Superior temporal gyrus (tissue), 1 donor: ENCODE data around the gene LRP10.

Experiments used
- DNase-seq: peaks from one replicate; pipeline ENCODE4 v3.0.0-alpha.2; 2016; ENCODE audit errors: extremely low spot score

Gene LRP10

DNA sequence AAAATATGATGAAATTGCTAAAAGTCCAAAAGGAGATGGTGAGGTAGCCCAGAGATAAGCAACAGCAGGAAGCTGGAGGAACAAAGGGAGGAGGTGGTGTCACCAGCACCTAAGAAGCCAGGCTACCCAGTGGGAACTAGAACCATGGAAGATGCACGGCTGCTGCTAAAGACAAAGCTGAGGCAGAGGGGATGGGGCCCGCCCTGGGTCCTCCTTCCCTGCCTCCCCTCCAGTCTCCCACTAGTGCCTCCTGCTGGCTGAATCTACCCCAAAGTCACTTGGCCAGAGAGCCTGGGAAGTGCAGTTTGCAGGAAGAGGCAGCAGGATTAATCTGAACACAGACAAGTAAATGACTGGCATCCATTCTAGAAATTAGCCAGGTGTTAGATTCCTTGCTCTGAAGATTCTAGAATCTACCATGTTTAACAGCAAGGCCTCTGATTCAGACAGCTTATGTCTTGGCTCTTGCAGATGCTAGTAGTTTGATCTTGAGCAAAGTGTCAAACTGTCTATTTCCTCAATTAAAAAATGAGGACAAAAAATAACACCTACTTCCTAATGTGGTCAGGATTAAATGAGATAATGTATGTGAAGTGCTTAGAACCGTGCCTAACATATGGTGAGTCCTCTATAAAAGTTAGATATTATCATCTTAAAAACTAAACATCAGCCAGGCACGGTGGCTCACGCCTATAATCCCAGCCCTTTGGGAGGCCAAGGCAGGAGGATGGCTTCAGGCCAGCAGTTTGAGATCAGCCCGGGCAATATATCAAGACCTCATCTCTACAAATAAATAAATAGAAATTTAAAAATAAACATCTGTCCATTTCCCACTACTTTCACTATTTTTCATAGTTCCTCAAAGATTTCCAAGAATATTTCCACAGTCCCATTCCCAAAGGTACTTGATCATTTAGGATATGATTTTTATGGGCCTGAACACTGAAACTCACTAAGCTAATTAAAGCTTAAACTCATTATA is 5.8 kb upstream of the LRP10 start:
- DNase-seq, result no peak

DNA sequence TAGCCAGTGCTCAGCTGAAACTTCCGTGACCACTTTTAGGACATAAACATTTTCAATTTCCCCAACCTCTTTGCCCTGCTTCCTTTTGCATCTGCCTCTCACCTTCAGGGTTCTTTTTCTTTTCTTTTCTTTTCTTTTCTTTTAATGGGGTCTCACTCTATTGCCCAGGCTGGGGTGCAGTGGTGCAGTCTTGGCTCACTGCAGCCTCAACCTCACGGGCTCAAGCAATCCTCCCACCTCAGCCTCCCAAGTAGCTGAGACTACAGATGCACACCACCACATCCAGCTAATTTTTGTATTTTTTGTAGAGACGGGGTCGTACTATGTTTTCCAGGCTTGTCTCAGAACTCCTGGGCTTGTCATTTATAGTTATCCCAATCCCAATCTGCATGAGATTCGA is 4.7 kb upstream of the LRP10 start:
- DNase-seq, result no peak

DNA sequence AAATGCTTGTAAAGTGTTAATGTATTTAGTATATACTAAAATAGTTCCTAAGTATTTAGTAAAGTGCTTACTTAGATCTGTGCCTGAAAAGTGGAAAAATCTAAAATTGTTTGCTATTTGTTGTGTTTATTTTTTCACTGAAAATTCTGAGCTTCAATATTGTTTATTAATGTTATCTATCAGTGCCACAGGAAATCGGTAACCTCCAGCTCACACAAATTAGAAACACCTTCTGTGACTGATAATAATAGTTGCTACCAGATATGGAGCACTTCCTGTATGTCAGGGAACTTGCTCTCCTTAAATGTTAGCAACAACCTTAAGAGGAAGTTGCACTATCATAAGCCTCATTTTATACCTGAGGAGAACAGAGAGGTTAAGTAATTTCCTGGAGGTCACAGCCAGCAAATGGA is 723 bp upstream of the LRP10 start:
- no peak for DNase-seq

DNA sequence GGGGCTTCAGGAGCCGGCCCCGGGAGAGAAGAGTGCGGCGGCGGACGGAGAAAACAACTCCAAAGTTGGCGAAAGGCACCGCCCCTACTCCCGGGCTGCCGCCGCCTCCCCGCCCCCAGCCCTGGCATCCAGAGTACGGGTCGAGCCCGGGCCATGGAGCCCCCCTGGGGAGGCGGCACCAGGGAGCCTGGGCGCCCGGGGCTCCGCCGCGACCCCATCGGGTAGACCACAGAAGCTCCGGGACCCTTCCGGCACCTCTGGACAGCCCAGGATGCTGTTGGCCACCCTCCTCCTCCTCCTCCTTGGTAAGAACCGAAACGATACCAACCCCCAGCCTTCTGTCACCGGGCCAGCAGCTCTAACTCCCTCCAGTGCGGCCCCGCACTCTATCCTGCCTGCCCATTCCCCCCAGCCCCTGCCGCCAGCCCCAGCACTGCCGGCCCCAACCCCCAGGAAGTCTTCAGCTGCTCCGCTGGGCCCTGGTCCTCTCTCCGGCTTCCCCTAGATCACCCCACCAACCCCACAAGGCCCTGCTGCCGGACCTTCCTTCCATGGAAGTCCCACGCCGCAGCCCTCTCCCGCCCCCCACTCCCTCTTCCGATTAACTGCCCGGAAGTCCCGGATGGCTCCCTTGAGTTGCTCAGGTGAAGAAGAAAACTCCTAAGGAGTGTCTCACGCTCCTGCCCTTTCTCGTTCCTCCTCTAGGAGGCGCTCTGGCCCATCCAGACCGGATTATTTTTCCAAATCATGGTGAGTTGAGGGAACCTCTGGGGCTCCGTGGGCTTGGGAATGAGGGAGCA is 693 bp downstream of the LRP10 start:
- DNase-seq, result peak; percentile 84

DNA sequence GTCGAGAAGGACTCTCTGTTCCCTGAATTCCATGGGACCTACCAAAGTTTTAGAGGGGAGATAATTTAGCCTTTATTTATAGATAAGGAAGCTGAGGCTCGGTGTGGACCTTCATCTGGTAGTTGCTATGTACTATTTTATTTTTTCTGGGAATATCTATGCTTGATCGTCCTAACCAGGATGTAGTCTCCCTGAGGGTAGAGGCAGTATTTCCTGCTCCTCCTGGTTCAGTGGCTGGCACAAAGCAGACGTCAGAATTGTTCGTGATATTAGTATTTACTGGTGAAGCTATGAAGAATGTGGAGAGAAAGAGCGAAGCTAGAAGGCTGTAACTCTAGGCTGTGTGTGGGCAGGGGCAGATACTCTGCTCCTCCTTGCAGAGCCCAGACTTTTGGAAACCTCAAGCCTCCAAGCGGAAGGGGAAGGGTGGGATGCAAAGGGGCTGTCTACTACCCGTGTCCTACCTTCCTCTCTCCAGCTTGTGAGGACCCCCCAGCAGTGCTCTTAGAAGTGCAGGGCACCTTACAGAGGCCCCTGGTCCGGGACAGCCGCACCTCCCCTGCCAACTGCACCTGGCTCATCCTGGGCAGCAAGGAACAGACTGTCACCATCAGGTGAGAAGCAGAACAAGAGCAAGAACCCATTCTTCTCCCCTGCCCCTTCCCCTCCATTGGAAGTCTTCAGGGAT is 1.4 kb downstream of the LRP10 start:
- DNase-seq, result no peak

DNA sequence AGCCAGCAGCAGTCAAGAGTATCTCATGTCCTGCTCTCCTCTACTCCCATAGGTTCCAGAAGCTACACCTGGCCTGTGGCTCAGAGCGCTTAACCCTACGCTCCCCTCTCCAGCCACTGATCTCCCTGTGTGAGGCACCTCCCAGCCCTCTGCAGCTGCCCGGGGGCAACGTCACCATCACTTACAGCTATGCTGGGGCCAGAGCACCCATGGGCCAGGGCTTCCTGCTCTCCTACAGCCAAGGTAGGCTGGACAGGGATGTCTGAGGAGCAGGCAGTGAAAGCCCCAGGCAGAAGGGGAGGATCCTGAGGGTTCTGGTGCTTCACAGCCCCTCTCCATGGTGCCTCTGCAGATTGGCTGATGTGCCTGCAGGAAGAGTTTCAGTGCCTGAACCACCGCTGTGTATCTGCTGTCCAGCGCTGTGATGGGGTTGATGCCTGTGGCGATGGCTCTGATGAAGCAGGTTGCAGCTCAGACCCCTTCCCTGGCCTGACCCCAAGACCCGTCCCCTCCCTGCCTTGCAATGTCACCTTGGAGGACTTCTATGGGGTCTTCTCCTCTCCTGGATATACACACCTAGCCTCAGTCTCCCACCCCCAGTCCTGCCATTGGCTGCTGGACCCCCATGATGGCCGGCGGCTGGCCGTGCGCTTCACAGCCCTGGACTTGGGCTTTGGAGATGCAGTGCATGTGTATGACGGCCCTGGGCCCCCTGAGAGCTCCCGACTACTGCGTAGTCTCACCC is 3.6 kb downstream of the LRP10 start:
- no peak for DNase-seq

DNA sequence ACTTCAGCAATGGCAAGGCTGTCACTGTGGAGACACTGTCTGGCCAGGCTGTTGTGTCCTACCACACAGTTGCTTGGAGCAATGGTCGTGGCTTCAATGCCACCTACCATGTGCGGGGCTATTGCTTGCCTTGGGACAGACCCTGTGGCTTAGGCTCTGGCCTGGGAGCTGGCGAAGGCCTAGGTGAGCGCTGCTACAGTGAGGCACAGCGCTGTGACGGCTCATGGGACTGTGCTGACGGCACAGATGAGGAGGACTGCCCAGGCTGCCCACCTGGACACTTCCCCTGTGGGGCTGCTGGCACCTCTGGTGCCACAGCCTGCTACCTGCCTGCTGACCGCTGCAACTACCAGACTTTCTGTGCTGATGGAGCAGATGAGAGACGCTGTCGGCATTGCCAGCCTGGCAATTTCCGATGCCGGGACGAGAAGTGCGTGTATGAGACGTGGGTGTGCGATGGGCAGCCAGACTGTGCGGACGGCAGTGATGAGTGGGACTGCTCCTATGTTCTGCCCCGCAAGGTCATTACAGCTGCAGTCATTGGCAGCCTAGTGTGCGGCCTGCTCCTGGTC is 4.3 kb downstream of the LRP10 start:
- no peak for DNase-seq

DNA sequence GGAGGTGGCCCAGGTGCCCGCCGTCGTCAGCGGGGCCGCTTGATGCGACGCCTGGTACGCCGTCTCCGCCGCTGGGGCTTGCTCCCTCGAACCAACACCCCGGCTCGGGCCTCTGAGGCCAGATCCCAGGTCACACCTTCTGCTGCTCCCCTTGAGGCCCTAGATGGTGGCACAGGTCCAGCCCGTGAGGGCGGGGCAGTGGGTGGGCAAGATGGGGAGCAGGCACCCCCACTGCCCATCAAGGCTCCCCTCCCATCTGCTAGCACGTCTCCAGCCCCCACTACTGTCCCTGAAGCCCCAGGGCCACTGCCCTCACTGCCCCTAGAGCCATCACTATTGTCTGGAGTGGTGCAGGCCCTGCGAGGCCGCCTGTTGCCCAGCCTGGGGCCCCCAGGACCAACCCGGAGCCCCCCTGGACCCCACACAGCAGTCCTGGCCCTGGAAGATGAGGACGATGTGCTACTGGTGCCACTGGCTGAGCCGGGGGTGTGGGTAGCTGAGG is 5.5 kb downstream of the LRP10 start:
- no peak for DNase-seq

DNA sequence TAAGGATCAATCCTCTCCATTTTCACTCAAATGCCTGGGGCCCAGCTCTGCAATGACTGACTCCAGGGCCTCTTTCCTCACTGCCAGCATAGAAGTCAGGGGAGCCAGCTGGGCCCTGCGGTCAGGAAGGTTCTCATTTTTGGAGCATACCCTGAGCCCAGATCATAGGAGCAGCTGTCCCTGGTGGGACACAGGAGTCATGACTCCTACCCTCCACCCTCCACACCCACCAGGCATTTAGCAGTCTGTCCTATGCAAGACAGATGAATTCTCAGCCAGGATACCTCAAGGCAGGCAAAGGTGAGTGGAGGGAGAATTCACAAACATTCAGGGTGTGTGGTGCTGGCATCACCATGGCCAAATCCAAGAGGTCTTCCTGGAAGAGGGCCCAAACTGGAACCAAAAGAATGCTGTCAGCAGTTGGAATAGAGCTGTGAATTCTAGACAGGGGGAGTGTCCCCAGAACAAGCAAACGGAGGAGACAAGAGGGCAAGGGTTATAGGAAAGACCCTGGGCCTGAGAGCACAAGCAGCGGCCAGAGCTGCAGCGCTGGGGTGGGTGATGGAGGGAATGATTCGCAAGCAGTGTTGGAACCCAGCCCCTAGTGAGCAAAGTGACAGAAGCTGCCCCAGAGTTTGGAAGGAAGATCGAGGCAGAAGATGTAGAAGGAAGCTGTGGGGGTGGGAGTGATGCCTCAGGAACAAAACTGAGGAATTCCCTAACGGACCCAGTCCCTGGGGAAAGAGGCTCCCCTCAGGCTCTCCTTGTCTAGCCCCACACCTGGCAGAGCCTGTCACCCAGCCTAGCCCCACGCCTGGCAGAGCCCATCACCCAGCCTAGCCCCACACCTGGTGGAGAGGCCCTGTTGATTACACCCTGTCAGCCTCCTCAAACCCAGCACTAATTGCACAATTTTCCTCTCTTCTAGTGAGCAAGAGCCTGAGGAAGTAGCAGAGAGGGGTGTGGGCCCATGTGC is 7.0 kb downstream of the LRP10 start:
- DNase-seq, result no peak

DNA sequence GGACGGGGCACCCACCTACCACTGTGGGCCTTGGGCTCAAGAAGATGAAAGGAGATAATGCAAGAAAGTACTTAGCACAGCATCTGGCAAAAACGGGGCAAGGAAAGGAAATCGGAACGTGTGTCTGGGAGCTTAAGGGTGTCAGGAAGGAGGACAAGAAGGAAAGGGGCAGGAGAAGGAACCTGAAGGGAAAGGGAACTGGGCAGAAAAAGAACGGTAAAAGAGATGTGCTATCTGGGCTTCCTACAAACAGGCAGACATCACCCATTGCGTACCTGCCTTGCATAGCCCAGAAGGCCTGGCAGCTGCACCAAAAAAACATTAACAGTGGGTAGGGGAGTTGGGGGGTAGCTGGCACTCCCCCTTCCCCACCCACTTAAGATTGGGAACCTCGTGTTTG is 10.5 kb downstream of the LRP10 start:
- DNase-seq, result no peak

DNA sequence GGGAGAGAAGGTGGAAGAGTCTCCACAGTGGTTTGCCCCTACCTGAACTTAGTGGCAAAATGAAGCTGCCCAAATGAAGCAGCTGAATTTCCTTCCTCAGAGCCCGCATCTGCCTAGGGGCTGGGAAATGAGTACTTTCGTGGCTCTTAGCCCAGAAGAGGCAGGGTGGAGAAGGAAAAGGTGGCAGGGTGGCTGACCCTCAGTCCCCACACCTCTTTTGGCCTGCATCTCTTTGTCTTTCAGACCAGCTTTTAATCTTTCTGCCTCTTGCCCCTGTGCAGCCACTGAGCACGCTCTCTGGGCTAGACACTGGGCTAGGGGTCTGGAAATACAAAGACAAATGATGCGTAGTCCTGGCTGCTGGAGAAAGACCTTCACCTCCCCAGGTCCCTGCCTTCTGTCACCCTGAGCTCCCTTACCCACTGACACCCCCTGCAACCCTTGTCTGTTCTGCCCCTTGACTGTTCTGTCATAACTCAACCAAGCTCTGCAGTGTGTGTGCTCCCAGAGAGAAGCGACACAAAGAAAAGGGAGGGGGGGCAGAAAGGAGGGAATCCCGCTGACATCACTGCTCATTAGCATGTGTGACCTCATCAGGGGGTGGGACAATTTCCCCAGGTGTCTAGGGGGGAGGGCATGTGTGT is 11.1 kb downstream of the LRP10 start:
- no peak for DNase-seq

DNA sequence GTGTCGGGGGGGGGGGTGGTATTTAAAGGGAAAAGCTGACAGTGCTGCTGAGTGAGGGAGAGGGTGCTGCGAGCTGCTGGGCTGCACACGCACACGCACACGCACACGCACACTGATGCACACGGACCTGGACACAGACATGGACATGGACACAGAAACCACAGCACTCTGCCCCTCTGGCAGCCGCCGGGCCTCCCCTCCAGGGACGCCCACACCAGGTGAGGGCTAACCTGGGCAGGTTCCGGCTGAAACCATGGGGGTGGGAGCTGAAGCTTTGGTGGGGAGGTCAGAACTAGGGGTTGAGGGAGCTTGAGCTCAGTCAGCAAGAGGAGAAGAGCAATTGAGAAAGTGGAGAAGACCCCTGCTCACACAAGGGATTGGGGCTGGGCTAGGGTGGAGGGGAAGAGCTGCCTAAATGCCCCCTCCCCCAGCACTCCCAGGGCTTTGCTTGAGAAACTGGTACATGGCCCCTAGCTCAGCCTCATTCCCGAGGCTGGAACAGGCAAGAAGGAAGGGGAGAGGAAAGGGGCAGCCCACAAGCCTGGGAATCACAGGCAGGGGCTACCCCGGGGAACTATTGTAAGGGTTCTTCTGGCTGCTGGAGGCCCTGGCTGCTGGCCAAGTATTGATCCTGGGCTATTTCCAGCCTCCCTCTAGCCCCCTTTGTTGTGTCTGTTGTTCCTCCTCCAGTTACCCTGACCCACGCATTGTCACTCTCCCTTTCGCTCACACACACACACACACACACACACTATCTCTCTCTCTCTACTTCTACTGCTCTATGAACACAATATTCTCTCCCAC is 11.8 kb downstream of the LRP10 start, which contains the start of gene REM2:
TSS of gene REM2 (plus strand) at position 50 of the 804 bp plus-strand sequence. CDS start at position 116, 66 bp downstream.
- DNase-seq, result no peak

DNA sequence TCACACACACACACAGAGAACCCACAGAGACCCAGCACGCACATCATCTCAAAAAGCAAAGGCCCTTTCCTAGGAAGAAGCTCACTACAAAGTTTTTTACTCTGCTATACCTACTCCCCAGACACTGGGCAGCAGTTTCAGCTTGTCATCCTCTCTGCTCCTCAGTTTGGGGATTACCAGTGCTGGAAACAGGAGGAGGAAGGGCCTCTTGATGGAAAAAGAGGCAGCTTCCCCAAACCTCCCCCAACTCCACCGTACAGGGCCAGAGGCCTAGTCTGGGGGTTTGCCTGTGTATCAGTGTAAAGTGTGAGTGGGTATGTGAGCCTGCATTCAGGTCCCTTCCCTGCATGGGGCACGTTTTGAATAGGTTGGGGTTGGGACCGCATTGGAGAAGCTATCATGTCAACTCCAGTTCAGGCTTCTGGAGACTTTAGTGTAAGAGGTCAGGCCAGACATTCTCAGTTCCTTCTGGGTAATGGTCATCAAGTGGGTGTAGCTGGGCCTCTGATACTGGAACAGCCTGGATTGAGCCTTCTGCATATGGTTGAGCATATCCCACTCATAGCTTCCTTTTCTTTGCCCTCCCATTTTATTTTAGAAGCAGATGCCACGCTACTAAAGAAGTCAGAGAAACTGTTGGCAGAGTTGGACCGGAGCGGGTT is 12.7 kb downstream of the LRP10 start:
- no peak for DNase-seq

DNA sequence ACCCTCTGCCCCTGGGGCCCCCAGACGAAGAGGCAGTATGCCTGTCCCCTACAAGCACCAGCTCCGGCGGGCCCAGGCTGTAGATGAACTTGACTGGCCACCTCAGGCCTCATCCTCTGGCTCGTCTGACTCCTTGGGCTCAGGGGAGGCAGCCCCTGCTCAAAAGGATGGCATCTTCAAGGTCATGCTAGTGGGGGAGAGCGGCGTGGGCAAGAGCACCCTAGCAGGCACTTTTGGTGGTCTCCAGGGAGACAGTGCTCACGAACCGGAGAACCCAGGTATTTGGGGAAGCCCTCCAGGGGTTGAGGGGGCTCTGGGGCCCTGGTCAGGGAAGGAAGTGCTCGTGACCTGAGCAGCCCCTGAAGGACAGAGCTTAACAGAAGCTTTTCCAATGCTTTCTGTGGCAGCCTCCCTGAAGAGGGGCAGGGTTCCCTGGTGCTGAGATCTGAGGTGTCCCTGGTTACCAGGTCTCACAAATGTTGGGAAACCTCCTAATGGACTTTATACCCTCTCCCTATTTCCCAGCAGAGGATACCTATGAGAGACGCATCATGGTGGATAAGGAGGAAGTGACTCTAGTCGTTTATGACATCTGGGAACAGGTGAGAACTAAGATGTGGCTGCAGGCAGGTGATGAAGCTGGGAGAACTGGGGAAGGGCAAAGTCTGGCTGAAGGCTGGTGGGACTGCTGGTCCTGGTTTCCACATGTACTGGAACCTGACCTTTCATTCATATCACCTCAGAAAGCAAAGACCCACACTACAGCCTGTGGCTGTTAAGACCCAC is 13.4 kb downstream of the LRP10 start:
- DNase-seq, result no peak

DNA sequence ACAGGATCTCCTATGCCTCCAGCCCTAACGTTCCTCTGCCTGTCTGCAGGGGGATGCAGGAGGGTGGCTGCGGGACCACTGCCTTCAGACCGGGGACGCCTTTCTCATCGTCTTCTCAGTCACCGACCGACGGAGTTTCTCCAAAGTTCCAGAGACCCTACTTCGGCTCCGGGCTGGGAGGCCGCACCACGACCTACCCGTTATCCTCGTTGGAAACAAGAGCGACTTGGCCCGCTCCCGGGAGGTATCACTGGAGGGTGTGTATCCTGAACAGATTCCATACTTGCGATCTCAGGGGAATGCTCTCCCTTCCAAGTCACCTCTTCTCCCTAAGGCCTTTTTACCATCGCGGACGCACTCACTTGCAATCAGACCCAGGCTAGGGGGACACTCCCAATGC is 14.4 kb downstream of the LRP10 start:
- DNase-seq, result no peak

DNA sequence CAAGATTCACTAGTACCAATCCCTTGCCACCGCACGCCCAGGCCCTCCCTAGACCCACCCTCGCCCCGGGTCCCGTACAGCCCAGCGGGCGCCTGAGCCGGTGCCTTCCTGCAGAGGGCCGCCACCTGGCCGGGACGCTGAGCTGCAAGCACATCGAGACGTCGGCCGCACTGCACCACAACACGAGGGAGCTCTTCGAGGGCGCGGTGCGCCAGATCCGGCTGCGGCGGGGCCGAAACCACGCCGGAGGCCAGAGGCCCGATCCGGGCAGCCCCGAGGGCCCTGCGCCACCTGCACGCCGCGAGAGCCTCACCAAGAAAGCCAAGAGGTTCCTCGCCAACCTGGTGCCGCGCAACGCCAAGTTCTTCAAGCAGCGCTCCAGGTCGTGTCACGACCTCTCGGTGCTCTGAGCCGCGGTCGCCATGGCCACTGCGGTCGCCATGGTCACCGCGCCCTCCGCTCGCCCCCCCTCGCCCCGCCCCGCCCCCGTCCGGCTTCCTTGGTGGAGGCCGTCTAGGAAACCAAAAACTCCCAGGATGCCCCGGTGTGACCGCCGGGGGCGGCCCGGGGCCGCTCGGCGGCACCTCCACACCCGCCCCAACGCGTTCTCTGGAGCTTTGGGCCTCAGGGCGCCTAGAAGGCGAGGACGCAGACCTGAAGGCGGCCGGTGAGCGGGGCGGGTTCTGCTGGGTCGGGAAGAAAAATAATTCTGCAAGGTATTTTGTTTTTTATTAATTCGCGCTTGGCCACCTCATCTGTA is 15.1 kb downstream of the LRP10 start:
- DNase-seq, result no peak
